Left renal pelvis (tissue), 4 donors: ENCODE measurements around the gene SHISA3. TPM values are rescaled to one million over a fixed set of nuclear protein-coding genes. Genes with fewer than 3 reads are reported as not detected.
"Not testable (repeated sequence)": the region's sequence is repeated elsewhere in the genome, so short reads cannot be mapped to it uniquely, and the experiment has no call there.

ENCODE experiments used
- DNase-seq, 4 donors: peaks; one replicate each; pipeline ENCODE4 v3.0.0-alpha.2; 2013; ENCODE audit warnings: low read depth in 4 of 4, low spot score in 3 of 4
- polyA plus RNA-seq, 4 donors: library from polyadenylated mRNA; unstranded; fragments of 120-200 nt; gene quantifications; one replicate each; pipeline ENCODE4 v1.2.1, GENCODE V29; 2013; ENCODE audit not compliant: insufficient read length in 4 of 4

Gene SHISA3
- 100 to 1,000 TPM in 2 of 4 donors, 10 to 100 TPM in 2; 86.2 to 480 (median 116) TPM for polyA plus RNA-seq

- no peak for DNase-seq
Measured at GRCh38 chr4:42396752-42397634, at the start of gene SHISA3. Gene SHISA3, plus strand, starts transcription at chr4:42397488. Its CDS starts 569 bp downstream, at chr4:42398057.

DNA sequence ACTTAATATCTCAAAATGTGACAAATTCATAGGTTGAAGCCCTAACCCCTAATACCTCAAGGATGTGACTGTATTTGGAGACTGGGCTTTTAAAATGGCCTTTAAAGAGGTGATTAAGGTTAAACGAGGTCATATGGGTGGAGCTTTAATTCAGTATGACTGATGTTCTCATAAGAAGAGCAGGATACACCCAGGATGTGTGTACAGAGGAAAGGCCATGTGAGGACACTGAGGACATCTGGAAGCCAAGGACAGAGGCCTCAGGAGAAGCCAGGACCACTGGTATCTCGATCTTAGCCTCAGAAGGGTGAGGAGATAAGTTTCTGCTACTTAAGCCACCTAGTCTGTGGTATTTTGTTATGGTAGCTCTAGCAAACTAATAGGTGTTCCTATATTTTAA is 49.0 kb upstream of the SHISA3 start:
- no peak for DNase-seq

DNA sequence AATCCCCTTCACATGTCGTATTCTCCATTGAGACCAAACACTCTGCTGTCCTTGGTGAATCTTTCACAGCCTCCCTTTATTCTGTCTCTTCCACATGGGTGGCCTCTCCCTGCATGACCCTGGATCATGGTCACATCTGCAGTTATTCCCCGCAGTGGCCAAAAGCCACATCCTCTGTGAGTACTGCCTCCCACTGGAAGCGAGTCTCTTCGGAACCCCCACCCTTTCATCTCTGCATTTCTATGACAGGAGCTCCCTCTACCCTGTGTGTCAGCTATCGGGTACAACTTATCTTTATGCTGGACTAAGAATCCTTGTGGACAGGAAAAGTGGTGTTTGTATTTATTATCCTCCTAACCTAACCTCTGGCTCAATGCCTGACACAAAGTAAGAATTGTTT is 48.6 kb upstream of the SHISA3 start:
- DNase-seq, result no peak

GRCh38 chr4:42350611-42351182 is 46.6 kb upstream of the SHISA3 start:
- no peak for DNase-seq

GRCh38 chr4:42352049-42352448 is 45.2 kb upstream of the SHISA3 start:
- no peak for DNase-seq

GRCh38 chr4:42357325-42357724 is 40.0 kb upstream of the SHISA3 start:
- DNase-seq, result no peak

GRCh38 chr4:42359711-42360110 is 37.6 kb upstream of the SHISA3 start:
- peak in 1 of 4 donors; percentile 36 for DNase-seq

DNA sequence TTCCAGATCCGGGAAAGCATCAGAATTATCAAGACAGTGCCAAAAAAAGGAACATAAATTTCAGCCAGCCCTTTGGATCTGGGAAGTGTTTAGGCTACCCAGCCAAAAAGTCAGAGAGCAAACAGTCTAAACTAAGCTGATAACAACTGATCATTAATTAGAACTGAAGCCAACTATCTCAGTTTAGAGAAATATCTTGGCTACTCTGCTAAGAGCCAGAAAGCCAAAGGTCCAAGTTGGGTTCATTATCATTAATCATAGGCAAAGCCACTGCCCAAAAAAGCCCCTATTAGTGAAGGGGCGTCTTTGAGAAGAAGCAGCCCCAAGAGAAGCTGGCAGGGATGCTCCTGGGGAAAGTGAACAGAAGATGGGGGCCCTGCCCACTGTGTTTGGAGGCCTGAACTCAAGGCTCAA is 37.0 kb upstream of the SHISA3 start:
- no peak for DNase-seq

GRCh38 chr4:42361456-42361855 is 35.8 kb upstream of the SHISA3 start:
- no peak for DNase-seq

DNA sequence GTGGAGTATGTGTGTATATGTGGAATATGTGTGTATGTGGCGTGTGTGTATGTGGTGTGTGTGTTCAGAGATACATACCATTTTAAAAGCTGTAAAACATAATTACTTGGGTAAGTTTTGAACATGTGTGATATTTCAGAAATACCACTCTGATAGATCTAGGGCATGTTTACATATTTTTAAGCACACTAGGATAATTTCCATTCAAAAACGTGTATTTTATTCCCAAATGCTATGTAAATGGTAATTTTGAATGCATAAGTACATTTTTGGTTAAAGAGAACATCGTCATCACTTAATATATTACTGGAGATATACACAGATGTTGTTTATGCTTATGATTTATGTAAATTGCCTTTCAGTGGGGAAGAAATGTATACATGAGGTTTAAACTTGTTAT is 34.7 kb upstream of the SHISA3 start:
- DNase-seq, result no peak

DNA sequence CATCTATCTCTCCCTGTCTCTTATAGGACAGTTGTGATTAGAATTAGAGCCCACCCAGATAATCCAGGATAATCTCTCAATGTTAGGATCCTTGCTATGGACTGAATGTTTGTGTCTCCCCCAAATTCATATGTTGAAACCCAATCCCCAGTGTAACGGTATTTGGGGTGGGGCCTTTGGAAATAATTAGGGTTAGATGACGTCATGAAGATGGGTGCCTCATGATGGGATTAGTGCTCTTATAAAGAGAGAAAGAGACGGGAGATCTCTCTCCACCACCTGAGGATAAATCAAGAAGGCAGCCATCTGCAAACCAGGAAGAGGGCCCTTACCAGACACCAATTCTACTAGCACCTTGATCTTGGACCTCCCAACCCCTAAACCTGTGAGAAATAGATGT is 33.7 kb upstream of the SHISA3 start:
- no peak for DNase-seq

GRCh38 chr4:42364266-42365053 is 32.8 kb upstream of the SHISA3 start:
- DNase-seq, result no peak

GRCh38 chr4:42366959-42367358 is 30.3 kb upstream of the SHISA3 start:
- DNase-seq, result no peak

DNA sequence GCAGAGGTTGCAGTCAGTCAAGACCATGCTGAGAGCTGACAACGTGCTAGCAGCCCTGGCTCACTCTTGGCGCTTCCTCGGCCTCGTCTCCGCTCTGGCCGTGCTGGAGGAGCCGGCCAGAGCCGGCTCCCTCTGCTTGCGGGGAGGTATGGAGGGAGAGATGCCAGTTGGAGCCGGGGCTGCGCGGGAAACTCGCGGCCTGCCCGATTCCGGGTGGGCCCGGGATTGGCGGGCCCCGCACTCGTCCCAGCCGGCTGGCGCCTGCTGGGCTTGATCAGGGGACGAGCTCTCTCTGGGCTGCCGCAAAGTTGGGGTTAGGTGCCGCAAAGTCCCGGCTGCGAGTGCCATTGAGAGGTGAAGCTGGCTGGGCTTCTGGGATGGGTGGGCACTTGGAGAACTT is 27.8 kb upstream of the SHISA3 start:
- no peak for DNase-seq

DNA sequence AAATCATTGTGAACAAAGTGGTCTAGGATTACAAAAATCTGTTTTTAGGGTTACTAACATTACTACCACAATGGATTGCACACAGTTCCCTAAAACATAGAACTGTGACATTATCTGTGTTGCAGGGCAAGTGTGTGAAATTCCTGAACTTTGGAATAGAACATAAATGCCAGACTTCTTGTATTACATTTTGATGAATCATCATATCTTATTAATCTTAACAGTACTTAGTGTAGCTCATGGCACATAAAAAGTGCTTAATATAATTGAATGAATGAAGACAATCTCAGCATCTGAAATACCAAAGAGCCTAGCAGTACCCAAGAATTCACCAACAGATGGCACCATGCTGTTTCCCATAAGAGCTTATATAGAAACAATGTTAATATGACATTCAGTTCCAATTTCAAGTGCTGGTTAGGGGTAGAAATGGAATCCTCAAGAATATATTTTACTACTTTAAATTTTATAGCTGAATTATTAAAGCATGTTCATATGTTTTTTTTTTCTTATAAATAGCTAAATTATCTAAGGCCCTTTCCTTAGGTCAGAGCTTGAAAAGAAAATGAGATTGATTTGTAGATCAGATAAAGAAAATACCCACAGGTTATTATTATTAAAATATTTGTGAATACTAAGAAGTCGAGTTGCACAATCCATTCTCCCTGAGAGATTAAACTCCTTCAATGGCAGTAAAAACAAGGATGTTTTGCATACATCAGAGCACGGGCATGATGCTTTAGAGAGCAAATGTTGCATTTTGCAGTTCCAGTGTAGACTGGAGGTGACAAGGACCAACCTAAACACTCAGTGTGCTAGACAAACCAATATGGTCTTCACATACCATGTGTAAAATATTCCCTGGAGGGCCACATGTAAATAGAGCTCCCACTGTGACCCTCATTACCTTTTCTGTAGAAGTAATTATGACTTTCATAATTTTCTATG is 25.7 kb upstream of the SHISA3 start:
- no peak for DNase-seq

GRCh38 chr4:42372303-42372702 is 25.0 kb upstream of the SHISA3 start:
- DNase-seq, result not testable (repeated sequence)

DNA sequence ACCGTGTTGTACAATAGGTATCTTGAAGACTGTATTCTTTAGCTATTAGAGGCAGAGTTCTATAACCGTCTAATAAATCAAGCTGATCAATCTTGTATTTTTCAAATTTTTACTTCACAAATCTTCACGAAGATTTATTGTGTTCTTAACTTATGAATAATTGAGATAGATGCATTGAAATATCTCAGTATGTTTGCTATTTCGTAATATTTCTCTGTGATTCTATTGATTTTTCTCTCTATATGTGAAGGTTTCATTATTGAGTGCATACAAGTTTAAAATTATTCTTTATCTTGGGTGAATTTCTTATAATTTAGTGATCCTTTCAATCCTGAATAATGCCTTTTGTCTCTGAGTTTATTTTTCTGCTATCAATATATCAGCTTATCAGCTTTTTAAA is 19.8 kb upstream of the SHISA3 start:
- DNase-seq, result no peak

GRCh38 chr4:42381666-42382065 is 15.6 kb upstream of the SHISA3 start:
- no peak for DNase-seq

DNA sequence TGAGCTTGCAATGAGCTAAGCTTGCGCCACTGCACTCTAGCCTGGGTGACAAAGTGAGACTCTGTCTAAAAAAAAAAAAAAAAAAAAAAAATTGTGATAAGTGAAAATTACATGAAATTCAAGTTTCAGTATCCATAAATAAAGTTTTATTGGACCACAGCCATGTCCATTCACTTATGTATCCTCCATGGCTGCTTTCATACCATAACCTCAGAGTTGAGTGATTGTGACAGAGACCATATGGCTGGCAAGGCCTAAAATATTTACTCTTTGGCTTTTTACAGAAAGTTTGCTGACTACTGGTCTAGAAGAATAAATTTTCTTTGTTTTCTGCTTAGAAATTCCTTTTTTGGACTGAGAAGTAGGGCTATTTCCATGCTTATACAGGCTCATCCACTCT is 11.8 kb upstream of the SHISA3 start:
- no peak for DNase-seq
